ENCODE results near the gene EIF3I. TPM values are rescaled to one million over a fixed set of nuclear protein-coding genes. Genes with fewer than 3 reads are reported as not detected.

Gene EIF3I
- total and polyA plus RNA-seq, 8 donors = 21.1 to 444 (median 152) TPM

DNA sequence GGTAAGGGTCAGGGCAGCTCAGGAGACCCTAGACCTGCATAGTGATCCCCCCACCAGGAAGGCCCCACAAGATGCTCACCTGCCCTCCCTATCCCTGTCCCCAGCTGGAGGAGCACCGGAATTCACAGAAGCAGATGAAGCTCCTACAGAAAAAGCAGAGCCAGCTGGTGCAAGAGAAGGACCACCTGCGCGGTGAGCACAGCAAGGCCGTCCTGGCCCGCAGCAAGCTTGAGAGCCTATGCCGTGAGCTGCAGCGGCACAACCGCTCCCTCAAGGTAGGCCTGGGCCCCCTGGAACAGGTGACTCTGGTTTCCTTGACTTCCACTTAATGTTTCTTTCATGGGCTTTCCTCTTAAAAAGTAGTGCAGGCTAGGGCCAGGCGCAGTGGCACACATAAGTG is 34.4 kb upstream of the EIF3I start:
- DNase-seq = no peak
- H3K4me1 ChIP-seq = peaks cover 0 to 45% (median 20%) of the 10 kb centered on the region in 4 donors
- H3K27ac ChIP-seq = no peak overlapping the region
- no peak for TF ChIP-seq EP300 (IDR thresholded peaks at IDR 0.05)
- TF ChIP-seq POLR2A (IDR thresholded peaks at IDR 0.05) = no peak
- TF ChIP-seq POLR2AphosphoS5 (IDR thresholded peaks at IDR 0.05) = no peak
- no peak for TF ChIP-seq CTCF (IDR thresholded peaks at IDR 0.05)
- H3K9me3 ChIP-seq = no peaks in the 10 kb centered on the region
- no peak overlapping the region for H3K4me3 ChIP-seq
- peaks cover 75 to 100% (median 98%) of the 10 kb centered on the region in 4 donors for H3K36me3 ChIP-seq
- intact Hi-C loops (cut with DNase I; ENCODE audit: low total_unique reads) = no loop called here
- no peaks in the 10 kb centered on the region for H3K27me3 ChIP-seq
- WGBS, 5 donors = 93 to 97% (median 96%) methylated on average over 9 of the region's 9 CpGs

GRCh38 chr1:32192220-32192948 is 29.8 kb upstream of the EIF3I start:
- Histone ChIP-seq H3K4me1 (peaks cover 0 to 19% (median 6%) of the 10 kb centered on the region in 4 donors), H3K4me3 (no peak overlapping the region), H3K27me3 (no peaks in the 10 kb centered on the region), H3K36me3 (peaks cover 90 to 100% (median 100%) of the 10 kb centered on the region in 4 donors), H3K27ac (no peak overlapping the region), H3K9me3 (no peaks in the 10 kb centered on the region)
- intact Hi-C loops (cut with DNase I; ENCODE audit: low total_unique reads) = no loop called here
- no peak for DNase-seq
- 80 to 95% (median 94%) methylated on average over 8 of the region's 8 CpGs for WGBS, 5 donors
- TF ChIP-seq POLR2A (IDR thresholded peaks at IDR 0.05) (no peak), CTCF (IDR thresholded peaks at IDR 0.05) (no peak)

- Histone ChIP-seq H3K4me1 (peaks cover 8 to 28% (median 16%) of the 10 kb centered on the region in 4 donors), H3K4me3 (no peak overlapping the region), H3K9me3 (no peaks in the 10 kb centered on the region), H3K27me3 (no peaks in the 10 kb centered on the region), H3K27ac (no peak overlapping the region), H3K36me3 (peaks cover 65 to 87% (median 83%) of the 10 kb centered on the region in 4 donors)
- TF ChIP-seq CTCF (IDR thresholded peaks at IDR 0.05) = no peak
- no peak for TF ChIP-seq EP300 (IDR thresholded peaks at IDR 0.05)
- TF ChIP-seq POLR2AphosphoS5 (IDR thresholded peaks at IDR 0.05) = no peak
- TF ChIP-seq POLR2A (IDR thresholded peaks at IDR 0.05) = no peak
- intact Hi-C loops (cut with DNase I; ENCODE audit: low total_unique reads) = no loop called here
- DNase-seq = no peak
- WGBS, 5 donors = 94 to 100% (median 96%) methylated on average over 4 to 6 of the region's 6 CpGs
Measured at GRCh38 chr1:32194984-32195383, 27.2 kb upstream of the EIF3I start.

GRCh38 chr1:32195531-32195930 is 26.7 kb upstream of the EIF3I start:
- TF ChIP-seq CTCF (IDR thresholded peaks at IDR 0.05) = no peak
- TF ChIP-seq POLR2A (IDR thresholded peaks at IDR 0.05) = no peak
- no peak for TF ChIP-seq EP300 (IDR thresholded peaks at IDR 0.05)
- no peak for TF ChIP-seq POLR2AphosphoS5 (IDR thresholded peaks at IDR 0.05)

More at GRCh38 chr1:32195531-32195930, 26.7 kb upstream of the EIF3I start:
- no peaks in the 10 kb centered on the region for H3K9me3 ChIP-seq
- H3K4me3 ChIP-seq = no peak overlapping the region
- no peak for DNase-seq
- H3K4me1 ChIP-seq = peaks cover 11 to 33% (median 21%) of the 10 kb centered on the region in 4 donors
- intact Hi-C loops (cut with DNase I; ENCODE audit: low total_unique reads) = no loop called here
- H3K27me3 ChIP-seq = no peaks in the 10 kb centered on the region
- WGBS, 5 donors = 87 to 94% (median 87%) methylated on average over 3 of the region's 3 CpGs
- peaks cover 60 to 82% (median 78%) of the 10 kb centered on the region in 4 donors for H3K36me3 ChIP-seq
- no peak overlapping the region for H3K27ac ChIP-seq
